Activated T-cell treated with anti-CD3 and anti-CD28 coated beads, Interleukin-2, amount 50 U/mL, for 48 hours (primary cell): ENCODE results near the gene KRTAP5-11.
"Not testable (repeated sequence)": the region's sequence is repeated elsewhere in the genome, so short reads cannot be mapped to it uniquely, and the experiment has no call there.

ENCODE experiments used
- DNase-seq, 2 experiments: peaks; one replicate each; pipeline ENCODE4 v3.0.0-alpha.2; 2020

KRTAP5-11 gene

GRCh38 chr11:71554996-71555395, 27.7 kb downstream of the KRTAP5-11 start:
- no peak for DNase-seq

- no peak for DNase-seq
These were observed 31.0 kb downstream of the KRTAP5-11 start for GRCh38 chr11:71551711-71552110.

GRCh38 chr11:71548716-71549151, 33.9 kb downstream of the KRTAP5-11 start:
- DNase-seq: no peak

GRCh38 chr11:71548120-71548519, 34.6 kb downstream of the KRTAP5-11 start, which contains the start of gene KRTAP5-9:
TSS of gene KRTAP5-9 (plus strand) at chr11:71548420. CDS start at chr11:71548658, 238 bp downstream.
- no peak for DNase-seq

- DNase-seq: no peak
These were observed 37.2 kb downstream of the KRTAP5-11 start for GRCh38 chr11:71545405-71545966.

- no peak for DNase-seq
These were observed 38.0 kb downstream of the KRTAP5-11 start for GRCh38 chr11:71544525-71545214.

GRCh38 chr11:71543866-71544265, 38.8 kb downstream of the KRTAP5-11 start:
- DNase-seq: peak in 1 of 2 experiments; percentile 19

- peak; percentile 21 for DNase-seq
These were observed 39.5 kb downstream of the KRTAP5-11 start for GRCh38 chr11:71542879-71543777.

GRCh38 chr11:71542382-71542781, 40.3 kb downstream of the KRTAP5-11 start:
- no peak for DNase-seq

GRCh38 chr11:71540521-71541304, 42.0 kb downstream of the KRTAP5-11 start:
- DNase-seq: peak; percentile 19 to 20

- not testable (repeated sequence) for DNase-seq
These were observed 42.7 kb downstream of the KRTAP5-11 start for GRCh38 chr11:71539971-71540370.

GRCh38 chr11:71539017-71539416, 43.7 kb downstream of the KRTAP5-11 start:
- no peak for DNase-seq

- no peak for DNase-seq
These were observed 44.0 kb downstream of the KRTAP5-11 start for GRCh38 chr11:71538666-71538990.

- DNase-seq: not testable (repeated sequence)
These were observed 44.6 kb downstream of the KRTAP5-11 start, which contains the start of gene KRTAP5-8 for GRCh38 chr11:71537977-71538665. TSS of gene KRTAP5-8 (plus strand) at chr11:71538025. CDS start at chr11:71538056, 31 bp downstream.

- no peak for DNase-seq
These were observed 45.1 kb downstream of the KRTAP5-11 start for GRCh38 chr11:71537537-71537936.

- DNase-seq: no peak
These were observed 46.9 kb downstream of the KRTAP5-11 start for GRCh38 chr11:71535825-71536224.

GRCh38 chr11:71534711-71535608, 47.7 kb downstream of the KRTAP5-11 start:
- not testable (repeated sequence) for DNase-seq

- no peak for DNase-seq
These were observed 50.6 kb downstream of the KRTAP5-11 start for GRCh38 chr11:71532036-71532610.
